ENCODE data around the gene CBS.
"Not testable (repeated sequence)": the region's sequence is repeated elsewhere in the genome, so short reads cannot be mapped to it uniquely, and the experiment has no call there.

The CBS gene

DNA sequence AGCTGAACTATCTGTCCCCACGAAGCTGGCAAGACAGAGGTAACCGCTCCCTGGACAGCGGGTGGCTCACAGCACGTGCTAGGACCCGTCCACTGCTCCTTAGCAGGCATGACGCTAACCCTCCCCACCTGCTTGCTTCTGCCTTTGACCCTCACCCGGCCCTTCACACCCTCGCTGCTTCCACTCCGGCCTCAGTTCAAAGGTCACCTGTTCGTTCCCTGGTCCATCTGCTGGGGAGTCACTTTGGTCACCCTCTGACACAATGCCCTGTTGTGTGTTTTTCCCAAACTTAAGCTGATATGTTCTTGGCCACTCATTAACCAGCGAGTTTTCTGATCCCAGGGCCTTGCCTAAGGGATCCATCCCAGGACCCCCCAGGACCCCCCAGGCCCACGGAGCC, 7.6 kb downstream of the CBS start:
- DNase-seq (ENCODE audit: low read depth in 2 of 2) = not testable (repeated sequence)

DNA sequence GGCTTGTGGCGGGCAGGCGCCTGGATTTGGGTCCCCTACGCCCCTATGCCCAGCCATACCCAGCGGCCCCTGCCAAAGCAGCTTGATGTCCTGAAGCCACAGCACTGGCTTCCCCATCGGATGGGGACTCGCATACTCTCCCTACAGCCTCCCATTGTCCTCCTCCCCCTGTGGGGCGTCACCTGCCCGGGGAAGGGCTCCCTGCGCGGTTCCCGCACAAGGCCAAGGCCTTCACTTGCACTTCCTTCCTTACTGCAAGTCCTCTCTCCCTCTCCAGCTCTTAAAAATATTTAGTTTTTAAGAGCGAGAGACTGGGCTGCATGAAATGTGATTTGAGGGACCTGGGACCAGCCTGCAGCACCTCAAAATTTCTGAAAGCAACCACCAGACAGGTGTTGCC, 8.9 kb downstream of the CBS start:
- DNase-seq (ENCODE audit: low read depth in 2 of 2) = not testable (repeated sequence)

DNA sequence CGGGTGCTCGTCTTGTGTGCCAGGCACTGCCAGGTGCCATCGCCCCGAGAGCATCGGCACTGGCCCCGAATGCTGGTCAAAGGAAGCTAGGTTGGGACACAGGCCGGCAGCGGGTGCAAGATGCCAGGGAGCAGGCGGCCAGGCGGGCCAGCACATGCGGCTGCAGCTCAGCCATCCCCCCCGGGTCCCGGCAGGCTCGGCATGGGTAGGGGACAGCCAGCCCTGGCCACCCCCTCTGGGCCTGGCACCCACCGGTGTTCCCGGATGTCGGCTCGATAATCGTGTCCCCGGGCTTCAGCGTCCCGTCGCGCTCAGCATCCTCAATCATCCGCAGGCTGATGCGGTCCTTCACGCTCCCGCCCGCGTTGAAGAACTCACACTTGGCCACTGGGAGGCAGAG, 9.6 kb downstream of the CBS start:
- DNase-seq (ENCODE audit: low read depth in 2 of 2) = not testable (repeated sequence)

DNA sequence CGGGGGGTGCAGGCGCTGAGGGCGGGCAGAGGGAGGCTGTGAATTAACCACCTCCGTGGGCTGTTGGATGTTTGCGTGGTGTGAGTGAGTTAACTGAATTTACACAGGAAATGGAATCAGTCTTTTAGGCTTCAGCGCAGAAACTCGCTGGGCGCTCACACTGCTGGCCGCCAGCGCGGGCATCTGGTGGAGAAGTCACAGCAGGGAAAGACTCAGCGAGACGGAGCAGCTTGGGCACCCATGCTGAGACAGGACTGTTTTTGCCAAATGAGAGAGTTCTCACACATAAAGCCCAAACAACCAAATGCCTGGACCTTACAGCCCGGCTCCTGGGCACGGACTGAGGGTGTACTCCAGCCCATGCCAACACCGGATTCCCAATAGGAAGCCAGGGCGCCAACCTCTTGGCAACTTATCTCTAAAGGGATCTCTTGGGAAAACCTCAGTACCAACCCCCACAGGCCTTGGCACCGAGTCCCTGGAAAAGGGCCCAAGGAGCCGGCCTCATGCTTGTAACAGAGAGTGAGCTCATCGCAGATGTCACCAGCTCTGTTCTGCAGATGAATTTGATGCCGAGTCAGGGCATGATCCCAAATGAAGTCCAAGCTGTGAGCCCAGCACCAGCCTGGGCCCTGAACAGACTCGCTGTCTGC, 11.2 kb downstream of the CBS start:
- DNase-seq (ENCODE audit: low read depth in 2 of 2) = not testable (repeated sequence)

DNA sequence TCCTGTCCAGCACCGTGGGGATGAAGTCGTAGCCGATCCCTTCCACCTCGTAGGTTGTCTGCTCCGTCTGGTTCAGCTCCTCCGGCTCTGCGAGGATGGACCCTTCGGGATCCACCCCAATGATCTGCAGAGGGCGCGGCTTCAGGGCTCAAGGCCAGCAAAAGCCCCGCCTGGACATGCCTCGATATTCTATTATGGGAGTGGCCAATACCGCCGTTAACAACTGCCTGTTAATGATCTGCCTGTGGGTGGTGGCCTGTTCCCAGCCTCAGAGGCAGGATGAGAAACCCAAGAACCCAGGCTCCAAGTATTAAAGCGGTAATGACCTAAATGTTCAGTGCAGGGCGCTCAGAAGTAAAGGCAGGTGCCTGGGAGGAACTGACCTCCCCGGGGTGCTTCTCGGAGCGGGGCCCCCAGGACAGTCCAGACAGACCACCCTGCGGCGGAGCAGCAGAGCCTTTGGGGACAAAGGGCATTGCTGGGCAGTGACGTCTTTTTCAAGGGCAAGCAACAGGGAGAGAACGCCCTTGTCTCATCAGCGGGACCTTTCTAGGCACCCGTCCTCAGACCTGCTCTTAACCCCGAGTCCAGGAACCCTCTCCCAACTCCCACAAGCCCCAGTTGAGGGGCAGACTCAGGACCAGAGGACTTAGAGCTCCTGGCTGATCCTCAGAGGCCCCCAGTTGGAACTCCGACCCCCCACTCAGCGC, 12.5 kb downstream of the CBS start:
- not testable (repeated sequence) for DNase-seq (ENCODE audit: low read depth in 2 of 2)

DNA sequence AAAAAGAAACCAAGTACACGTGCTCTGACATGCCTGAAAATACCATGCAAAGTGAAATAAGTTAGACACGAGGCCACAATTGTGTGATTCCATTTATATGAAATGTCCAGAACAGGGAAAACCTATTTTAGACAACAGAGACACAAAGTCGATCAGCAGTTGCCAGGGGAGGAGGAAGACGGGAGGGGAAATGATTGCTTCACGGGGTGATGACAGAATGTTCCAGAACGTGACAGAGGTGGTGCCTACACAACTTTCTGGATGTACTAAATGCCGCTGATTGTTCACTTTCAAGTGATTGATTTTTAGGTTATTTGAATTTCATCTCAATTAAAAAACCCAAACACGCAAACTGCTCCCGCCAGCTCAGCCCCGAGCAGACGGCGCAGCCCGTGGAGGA, 22.5 kb downstream of the CBS start:
- DNase-seq (ENCODE audit: low read depth in 2 of 2) = not testable (repeated sequence)

DNA sequence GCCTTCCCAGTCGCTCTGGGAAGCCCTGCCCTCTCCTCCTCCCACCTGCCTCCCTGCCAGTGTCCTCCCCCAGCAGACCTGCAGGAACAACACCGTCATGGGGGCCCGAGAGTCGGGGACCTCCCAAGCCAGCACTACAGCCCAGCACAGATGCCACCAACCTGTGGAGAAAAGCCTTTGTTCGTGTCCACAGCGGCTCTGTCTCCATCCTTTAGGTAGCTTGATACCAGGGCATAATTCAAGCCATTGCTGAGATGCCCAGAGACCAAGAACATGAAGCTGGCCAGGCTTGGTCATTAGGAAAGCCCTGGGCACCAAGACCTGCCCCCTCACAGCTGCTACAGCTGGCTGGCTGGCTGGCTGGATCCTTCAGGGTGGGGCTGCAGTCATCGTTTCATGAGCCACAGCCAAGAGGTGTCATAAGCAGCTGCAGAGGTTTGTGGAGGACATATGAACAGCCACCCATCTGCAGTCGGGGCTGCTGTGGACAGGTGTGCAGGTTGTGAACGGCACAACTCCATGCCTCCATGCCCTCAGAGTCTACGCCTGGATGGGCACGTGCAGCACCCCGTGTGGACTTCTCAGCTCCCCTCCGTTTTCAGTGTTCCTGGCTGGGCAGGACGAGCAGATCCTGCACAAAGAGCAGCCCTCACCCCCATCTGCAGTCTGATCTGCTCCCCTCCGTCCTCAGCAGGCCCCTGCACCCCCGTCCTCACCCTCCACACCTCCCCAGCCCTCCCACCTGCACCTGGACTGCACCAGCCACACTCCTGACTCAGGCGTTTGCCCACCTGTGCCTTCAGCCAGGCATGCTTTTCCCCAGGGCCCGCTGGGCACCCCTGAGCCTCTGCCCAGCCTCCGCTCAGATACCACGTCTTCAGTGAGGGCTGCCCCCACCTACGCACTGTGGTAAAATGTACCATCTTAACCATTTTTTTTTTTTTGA, 29.5 kb downstream of the CBS start:
- not testable (repeated sequence) for DNase-seq (ENCODE audit: low read depth in 2 of 2)

DNA sequence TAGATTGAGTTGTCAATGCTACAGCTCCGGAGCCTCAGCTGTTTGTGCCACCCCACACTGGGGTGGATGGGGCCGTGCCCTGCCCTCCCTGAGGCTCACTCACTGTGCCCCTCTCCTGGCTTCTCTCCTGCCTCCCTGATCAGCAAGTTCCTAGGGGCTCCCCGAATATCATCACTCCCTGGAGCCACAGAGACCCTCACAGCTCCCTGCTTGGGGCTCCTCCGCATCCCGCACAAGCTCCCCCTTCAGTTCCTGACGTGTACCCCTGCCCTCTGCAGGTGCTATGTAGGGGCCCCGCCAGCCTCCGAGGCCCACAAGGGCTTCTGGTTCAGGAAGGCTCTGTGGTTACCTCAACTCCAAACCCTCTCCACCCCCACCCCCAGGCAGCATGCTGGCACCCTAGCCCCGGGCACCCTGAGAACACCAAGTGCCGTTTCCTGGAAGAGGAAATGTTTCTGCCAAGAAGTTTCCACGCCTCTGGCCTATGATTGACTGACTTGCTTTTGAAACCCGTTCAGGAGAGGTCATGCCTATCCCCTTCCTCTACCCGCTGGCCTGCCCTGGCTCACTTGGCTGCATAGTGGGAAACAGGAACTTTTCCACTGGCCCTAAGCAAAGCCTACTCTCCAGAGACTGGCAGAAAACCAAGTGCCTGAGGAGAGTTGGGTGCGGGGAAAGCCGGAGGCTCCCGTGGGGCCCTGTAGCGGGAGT, 30.3 kb downstream of the CBS start:
- not testable (repeated sequence) for DNase-seq (ENCODE audit: low read depth in 2 of 2)

DNA sequence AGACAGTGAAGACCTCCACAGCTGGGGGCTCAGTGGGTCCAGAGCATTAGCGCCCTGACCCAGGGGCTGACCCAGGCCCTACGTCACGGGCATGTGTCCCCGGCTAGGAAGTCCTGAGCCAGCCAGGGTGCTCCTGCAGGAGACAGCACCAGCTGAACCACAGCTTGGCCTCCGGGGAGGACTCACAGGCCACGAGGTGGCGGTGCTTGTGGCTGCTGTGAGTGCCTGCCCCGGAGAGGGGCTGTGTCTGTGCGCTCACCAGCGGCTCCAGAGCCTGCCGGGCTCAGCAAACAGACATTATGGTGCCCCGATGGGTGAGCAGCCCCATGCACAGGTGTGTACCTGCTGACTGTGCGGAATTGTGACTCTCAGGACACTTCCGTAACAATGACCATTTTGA, 31.1 kb downstream of the CBS start:
- not testable (repeated sequence) for DNase-seq (ENCODE audit: low read depth in 2 of 2)

DNA sequence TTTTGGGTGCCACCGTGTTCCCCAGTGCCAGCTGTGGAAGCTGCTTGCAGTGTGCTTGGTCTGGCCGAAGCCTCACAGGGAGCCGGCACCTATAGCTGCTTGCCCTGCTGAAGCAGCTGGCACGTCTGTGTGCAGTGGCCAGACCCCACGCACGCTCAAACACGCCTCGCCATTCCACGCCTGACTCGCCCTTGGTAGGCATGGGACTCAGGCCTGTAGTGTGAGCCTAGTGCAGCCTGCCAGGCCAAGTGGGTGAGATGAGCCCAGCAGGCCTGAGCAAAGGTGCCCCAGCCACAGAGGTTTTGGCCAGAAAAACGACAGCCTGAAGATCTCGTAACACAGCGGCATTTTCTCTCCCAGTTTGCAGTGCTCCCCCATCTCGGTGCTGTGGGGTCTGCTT, 32.3 kb downstream of the CBS start:
- not testable (repeated sequence) for DNase-seq (ENCODE audit: low read depth in 2 of 2)

DNA sequence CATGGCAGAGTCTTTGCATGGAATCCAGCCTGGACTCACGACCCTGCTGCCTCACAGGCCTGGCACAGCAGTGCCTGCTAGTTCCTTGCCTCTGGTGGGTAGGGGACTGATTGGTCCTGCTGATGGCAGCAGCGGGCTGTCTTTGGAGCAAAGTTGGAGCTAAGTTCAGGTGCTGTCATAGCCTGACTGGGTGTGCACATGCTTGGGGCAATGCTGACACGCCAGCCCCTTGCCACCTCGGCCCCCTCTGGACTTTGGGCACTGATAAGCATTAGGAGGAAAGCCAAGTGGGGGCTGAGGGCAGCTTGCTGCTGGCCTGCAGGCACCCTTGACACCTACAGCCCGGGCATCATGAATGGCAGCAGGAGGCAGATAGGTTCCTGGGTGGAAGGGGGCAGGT, 33.5 kb downstream of the CBS start:
- DNase-seq (ENCODE audit: low read depth in 2 of 2) = not testable (repeated sequence)

DNA sequence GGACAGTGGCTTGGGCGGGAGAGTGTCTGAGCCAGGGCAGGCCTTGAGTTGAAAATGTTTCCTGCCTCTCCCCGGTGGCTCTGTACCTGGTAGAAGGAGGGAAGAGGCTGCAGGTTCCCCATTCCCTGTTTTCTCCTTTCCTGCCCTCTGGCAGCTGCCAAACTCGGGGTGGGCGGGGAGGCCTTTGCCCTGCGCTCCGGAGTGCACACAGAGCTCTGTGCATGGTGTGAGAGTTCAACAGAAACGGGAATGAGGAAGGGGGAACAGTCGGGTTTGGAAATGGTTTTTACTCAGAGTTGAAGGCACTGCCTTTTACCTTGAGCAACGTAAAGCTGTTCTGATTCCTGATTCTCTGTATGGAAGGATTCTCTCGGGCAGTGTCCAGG, 37.0 kb downstream of the CBS start:
- not testable (repeated sequence) for DNase-seq (ENCODE audit: low read depth in 2 of 2)

DNA sequence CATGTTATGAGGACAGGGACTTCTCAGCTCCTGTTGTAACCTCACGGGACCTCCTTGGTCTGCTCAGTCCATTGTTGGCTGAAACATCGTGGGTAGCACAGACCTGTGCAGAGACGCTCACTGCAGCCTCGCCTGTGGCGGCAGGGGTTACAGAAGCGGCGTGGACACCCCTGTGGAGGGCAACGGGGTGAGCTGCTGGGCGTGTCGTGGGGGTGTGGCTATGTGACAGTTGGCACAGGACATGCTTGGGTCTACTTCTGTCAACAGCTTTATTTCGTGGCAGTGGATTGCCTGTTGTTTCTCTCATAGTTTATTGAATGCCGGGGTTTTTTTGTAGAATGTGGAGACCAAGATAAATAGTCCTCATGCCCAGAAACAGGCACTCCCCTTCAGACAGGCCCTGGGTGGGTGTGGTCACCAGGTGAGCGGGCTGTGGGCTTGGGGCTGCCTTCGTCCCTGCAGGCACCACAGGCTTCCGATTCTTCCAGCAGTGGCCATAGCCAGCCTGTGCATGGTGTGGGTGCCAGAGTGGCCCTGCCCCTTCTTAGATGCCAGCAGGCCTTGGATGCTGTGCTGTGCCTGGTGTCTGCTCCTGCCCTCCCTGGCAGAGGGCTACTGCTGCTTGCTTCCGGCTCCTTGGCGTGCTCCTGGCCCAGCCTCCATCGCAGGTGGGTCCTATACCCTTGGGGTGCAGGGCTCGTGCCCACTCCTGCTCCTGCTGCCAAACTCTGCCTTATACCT, 37.5 kb downstream of the CBS start:
- not testable (repeated sequence) for DNase-seq (ENCODE audit: low read depth in 2 of 2)

DNA sequence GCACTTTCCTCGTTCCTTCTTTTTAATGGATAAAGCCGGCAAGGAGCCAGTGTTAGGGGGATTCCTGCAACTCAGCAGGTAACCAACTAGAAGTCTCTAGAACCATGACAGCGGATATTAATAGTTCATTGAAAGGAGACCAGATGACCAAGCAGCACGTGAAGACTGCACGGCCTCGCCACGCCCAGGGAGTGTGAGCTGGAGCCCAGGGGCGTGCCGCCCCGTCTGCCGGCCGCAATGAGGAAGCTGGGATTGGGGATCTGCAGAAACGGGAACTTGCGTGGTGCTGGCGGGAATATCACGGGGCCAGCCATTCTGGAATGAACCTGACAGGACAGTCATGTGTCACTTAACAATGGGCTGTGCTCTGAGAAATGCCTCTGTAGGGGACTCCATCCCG, 38.7 kb downstream of the CBS start:
- not testable (repeated sequence) for DNase-seq (ENCODE audit: low read depth in 2 of 2)

DNA sequence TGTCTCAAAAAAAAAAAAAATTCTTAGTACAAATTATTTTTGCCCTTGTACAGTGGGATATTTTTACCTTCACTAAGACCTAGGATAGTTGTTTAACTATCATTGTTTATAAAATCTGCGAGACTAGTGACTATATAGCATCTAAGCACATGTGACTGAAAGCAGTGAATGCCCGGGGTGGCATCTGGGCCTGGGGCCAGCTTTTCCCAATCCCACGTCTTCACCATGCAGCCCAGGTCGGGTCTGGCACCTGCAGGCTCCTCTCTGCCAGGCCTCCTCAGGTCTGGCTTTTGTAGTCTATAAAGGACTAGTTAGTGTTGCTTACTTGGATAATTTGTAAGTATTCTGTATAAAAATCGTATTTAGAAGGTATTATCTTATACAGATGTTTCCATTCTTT, 40.8 kb downstream of the CBS start:
- no peak for DNase-seq (ENCODE audit: low read depth in 2 of 2)

DNA sequence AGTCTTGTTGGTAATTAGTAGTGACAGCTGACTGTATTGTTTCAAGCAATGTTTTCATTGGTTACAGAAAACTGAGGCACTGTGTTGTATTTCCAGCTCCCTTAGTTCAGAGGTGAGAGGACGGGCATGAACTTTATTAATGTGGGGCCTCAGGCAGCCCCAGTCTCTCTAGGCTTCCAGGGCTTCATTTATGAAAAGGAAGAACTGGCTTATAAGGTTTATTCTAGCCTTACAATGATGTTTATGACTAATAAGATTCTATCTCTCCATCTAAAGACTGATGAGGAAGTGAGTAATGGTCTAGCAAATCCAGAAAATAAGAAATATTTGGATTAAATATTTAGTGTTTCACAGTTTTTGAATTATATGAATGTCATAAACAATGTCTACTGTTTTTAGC, 41.5 kb downstream of the CBS start:
- DNase-seq (ENCODE audit: low read depth in 2 of 2) = no peak

DNA sequence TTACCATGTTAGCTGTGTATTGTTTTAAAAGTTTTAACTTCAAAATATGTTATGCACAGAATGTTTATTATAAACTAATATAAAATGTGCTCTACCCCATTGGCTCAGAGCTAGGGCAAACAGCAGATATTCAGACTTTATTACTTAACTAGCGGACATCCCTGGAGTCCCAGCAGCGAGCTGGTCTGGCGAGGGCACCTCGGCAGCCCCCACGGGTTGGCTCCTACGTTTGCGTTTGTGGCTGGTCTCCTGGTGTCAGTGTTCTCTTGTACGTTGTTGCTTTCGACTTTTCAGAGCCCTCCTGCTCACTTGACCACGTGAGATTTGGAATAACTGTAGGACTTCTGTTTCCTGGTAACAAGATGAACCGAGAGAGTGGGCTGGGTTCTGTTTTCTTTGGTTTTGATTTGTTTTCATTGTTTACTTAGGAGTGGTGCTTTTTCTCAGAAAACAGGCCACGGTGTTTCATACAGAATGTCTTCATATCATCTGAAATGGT, 44.5 kb downstream of the CBS start:
- DNase-seq (ENCODE audit: low read depth in 2 of 2) = no peak

DNA sequence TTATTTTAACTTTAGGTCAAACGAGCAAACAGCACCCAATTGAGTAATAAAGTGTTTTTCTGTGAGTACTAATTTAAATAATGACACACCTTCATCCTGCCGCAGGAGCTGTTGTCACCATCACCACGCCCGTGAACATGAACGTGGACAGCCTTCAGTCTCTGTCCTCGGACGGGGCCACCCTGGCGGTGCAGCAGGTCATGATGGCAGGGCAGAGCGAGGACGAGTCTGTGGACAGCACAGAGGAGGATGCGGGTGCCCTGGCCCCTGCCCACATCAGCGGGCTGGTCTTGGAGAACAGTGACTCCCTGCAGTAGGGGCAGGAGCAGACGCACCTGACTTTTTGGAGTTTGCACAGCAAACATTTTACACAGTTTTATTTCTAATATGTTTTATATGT, 45.9 kb downstream of the CBS start:
- no peak for DNase-seq (ENCODE audit: low read depth in 2 of 2)

DNA sequence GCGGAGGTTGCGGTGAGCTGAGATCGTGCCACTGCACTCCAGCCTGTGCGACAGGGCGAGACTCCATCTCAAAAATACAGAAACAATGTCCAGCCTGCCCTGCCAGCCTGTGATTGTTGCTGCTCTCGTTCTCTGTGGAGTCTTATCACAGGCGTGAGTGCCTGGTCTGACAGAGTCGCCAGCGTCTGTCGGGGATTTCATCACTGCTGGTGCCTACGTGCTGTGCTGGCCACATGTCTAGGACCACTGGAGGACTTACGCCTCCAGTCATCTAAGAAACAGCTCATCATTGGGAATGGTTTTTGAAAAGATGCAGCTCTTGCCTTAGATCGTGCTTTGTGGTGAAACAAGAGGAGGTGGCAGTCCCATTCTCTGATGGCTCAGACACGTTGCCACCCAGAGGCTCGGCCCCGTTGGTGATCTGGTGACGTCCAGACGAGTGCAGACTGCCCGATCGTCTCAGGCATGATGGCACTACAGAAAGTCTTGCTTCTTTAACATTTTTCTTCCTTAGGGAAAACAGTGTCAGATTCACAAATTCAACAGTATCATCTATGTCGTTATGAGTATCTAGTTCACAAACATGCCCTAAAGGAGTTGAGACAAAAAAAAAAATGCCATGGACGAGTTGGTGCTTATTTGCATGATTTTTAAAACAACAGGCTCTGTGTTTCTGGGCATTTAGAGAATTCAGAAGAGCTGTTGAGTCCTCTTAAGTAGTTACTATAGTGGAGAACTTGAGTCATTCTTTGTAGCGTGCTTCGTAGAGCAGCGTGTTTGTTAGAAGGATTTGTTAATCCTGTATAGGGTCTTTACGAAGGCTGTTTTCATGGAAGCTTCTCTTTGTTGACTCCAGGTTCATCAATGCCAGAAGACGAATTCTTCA, 47.5 kb downstream of the CBS start:
- no peak for DNase-seq (ENCODE audit: low read depth in 2 of 2)

DNA sequence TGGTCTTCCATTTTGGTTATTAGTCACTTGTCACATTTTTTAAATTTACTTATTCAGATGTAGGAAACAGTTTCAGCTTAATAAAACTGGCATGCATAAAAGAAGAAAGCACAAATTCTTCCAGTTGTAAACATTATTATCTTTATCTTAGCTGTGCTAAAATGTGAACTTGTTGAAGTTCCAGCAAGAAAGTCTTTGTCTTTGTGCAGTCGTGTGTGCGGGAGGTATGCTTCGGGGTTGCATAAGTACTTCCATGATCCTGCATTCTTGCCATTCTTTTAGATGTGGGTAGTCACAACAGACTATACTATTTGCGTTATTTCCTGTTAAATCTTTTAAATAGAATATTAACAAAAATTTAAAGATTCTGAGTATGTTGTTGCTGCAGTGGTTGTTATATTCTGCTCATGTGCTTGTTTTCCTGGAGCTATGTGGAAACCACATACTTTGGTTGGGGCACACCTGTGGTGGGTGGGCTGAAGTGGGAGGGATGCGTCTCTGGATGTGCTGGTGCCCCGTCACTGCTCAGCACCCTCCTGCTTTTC, 49.9 kb downstream of the CBS start:
- DNase-seq (ENCODE audit: low read depth in 2 of 2) = no peak

Measured in stimulated activated CD8-positive, alpha-beta memory T cell treated with anti-CD3 and anti-CD28 coated beads, Interleukin-2, amount 100 ng/mL, for 48 hours (primary cell).